HG03108 (cell line): ENCODE measurements around the gene IL3.
A peak's percentile ranks its signal among the peaks of the same experiment; 100 is the strongest.

Experiments used
- ATAC-seq: cut with Tn5 transposase; IDR thresholded peaks from one replicate; pipeline ENCODE4 v1.9.1; 2021; ENCODE audit warnings: moderate library complexity; ENCODE audit not compliant: unreplicated experiment

Gene IL3

GRCh38 chr5:132060501-132061161, at the start of gene IL3:
IL3 (plus strand) TSS chr5:132060655; CDS start chr5:132060707, 52 bp downstream.
- ATAC-seq, result no peak

- no peak for ATAC-seq
These were observed 49.4 kb upstream of the IL3 start for GRCh38 chr5:132010989-132011621.

GRCh38 chr5:132011622-132012343, 48.7 kb upstream of the IL3 start, which contains the start of gene ACSL6:
ACSL6 (minus strand) TSS chr5:132011658; CDS start chr5:132011553, 105 bp downstream.
- no peak for ATAC-seq

- ATAC-seq, result no peak
These were observed 48.0 kb upstream of the IL3 start for GRCh38 chr5:132012371-132013005.

- ATAC-seq, result no peak
These were observed 47.3 kb upstream of the IL3 start for GRCh38 chr5:132013006-132013689.

- no peak for ATAC-seq
These were observed 46.7 kb upstream of the IL3 start for GRCh38 chr5:132013711-132014110.

GRCh38 chr5:132016721-132017250, 43.7 kb upstream of the IL3 start:
- no peak for ATAC-seq

GRCh38 chr5:132017316-132017715, 43.1 kb upstream of the IL3 start:
- ATAC-seq, result no peak

GRCh38 chr5:132017738-132018625, 42.5 kb upstream of the IL3 start:
- no peak for ATAC-seq

- no peak for ATAC-seq
These were observed 41.1 kb upstream of the IL3 start for GRCh38 chr5:132019337-132019736.

GRCh38 chr5:132019857-132020555, 40.4 kb upstream of the IL3 start:
- ATAC-seq, result peak; percentile 97

GRCh38 chr5:132020568-132021339, 39.7 kb upstream of the IL3 start:
- ATAC-seq, result peak; percentile 12

- no peak for ATAC-seq
These were observed 38.8 kb upstream of the IL3 start for GRCh38 chr5:132021654-132022053.

GRCh38 chr5:132022737-132023136, 37.7 kb upstream of the IL3 start:
- no peak for ATAC-seq

- no peak for ATAC-seq
These were observed 37.0 kb upstream of the IL3 start for GRCh38 chr5:132023258-132024116.

GRCh38 chr5:132024117-132024435, 36.4 kb upstream of the IL3 start:
- ATAC-seq, result no peak

GRCh38 chr5:132024789-132025402, 35.6 kb upstream of the IL3 start:
- ATAC-seq, result no peak
